DND-41 (cell line): ENCODE results near the gene MTMR2.

Experiments used
- EZH2 ChIP-seq: IDR thresholded peaks from 3 replicates; pipeline ENCODE4 v1.6.1; 2012; ENCODE audit warnings: borderline replicate concordance, low read depth, mild to moderate bottlenecking, moderate library complexity, low read length, inconsistent platforms; ENCODE audit not compliant: severe bottlenecking
- TF ChIP-seq, protein P1 (sequence below): IDR thresholded peaks from 2 replicates; pipeline ENCODE4 v1.5.1; 2012; ENCODE audit warnings: borderline replicate concordance, low read length, moderate library complexity, mild to moderate bottlenecking; ENCODE audit not compliant: poor library complexity, severe bottlenecking; ENCODE audit errors: extremely low read depth

DNA sequence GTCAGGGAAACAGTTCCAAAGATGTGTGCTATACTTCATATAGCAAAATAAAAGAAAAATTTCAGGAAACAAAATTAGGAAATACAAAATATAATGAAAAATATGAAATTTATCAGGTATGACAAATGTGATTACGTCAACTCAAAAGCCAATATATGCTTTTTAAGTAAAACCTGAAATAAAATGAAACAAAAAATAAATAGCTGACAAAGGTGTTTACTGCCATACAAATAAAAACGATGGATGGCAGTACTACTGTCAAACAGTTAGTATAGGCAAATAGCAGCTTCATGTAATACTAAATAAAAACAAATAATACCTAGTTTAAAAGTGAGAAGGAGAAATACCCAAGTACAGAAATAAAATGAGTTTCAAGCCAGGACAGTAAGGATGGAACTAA is 119.9 kb downstream of the MTMR2 start:
- TF ChIP-seq, protein P1, sequence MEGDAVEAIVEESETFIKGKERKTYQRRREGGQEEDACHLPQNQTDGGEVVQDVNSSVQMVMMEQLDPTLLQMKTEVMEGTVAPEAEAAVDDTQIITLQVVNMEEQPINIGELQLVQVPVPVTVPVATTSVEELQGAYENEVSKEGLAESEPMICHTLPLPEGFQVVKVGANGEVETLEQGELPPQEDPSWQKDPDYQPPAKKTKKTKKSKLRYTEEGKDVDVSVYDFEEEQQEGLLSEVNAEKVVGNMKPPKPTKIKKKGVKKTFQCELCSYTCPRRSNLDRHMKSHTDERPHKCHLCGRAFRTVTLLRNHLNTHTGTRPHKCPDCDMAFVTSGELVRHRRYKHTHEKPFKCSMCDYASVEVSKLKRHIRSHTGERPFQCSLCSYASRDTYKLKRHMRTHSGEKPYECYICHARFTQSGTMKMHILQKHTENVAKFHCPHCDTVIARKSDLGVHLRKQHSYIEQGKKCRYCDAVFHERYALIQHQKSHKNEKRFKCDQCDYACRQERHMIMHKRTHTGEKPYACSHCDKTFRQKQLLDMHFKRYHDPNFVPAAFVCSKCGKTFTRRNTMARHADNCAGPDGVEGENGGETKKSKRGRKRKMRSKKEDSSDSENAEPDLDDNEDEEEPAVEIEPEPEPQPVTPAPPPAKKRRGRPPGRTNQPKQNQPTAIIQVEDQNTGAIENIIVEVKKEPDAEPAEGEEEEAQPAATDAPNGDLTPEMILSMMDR = no peak
- no peak for TF ChIP-seq EZH2
